HG03064 (cell line): ENCODE measurements around the gene SHFL.

Source experiments
- ATAC-seq: cut with Tn5 transposase; IDR thresholded peaks from one replicate; pipeline ENCODE4 v1.9.1; 2021; ENCODE audit warnings: low read depth; ENCODE audit not compliant: unreplicated experiment

SHFL gene

DNA sequence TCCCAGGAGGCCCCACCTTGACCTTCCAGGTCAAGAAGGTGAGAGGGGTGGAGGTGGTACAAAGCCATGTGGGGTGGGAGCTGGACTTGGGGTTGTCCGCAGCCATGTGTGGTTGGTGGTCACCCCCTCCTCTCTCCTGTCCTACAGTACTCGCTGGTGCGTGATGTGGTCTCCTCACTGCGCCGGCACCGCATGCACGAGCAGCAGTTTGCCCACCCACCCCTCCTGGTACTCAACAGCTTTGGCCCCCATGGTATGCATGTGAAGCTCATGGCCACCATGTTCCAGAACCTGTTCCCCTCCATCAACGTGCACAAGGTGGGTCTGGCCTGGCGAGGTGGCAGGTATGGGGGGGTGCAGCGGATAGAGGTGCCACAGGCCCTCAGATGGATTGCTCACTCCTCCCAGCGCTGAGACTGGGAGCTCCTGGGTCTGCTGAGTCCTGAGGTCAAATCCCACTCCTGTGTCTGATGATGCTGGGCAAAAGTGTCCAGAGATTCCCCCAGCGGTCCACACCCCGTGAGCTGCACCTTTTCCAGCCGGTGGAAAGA, 21.8 kb downstream of the SHFL start:
- ATAC-seq, result no peak

GRCh38 chr19:10109528-10109927, 23.4 kb downstream of the SHFL start:
- no peak for ATAC-seq

DNA sequence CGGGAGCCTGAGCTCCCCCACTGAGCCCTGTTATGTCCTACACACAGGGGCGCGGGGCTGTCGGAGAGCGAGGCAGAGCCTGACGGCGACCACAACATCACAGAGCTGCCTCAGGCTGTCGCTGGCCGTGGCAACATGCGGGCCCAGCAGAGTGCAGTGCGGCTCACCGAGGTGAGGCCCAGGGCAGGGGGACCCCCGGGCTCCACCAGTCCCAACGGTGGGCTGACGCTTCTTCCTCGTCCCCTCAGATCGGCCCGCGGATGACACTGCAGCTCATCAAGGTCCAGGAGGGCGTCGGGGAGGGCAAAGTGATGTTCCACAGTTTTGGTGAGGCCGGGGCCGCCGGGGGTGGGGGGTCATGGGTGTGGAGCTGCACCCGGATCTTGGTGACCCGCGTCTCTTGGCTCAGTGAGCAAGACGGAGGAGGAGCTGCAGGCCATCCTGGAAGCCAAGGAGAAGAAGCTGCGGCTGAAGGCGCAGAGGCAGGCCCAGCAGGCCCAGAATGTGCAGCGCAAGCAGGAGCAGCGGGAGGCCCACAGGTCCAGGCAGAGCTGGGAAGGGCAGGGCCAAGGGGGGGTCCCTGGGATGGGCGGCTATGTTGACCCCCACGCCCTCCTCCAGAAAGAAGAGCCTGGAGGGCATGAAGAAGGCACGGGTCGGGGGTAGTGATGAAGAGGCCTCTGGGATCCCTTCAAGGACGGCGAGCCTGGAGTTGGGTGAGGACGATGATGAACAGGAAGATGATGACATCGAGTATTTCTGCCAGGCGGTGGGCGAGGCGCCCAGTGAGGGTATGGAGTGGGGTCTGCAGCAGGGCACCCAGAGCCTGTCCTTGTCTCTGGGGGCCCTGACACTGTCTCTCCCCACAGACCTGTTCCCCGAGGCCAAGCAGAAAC, 24.2 kb downstream of the SHFL start:
- ATAC-seq, result no peak

DNA sequence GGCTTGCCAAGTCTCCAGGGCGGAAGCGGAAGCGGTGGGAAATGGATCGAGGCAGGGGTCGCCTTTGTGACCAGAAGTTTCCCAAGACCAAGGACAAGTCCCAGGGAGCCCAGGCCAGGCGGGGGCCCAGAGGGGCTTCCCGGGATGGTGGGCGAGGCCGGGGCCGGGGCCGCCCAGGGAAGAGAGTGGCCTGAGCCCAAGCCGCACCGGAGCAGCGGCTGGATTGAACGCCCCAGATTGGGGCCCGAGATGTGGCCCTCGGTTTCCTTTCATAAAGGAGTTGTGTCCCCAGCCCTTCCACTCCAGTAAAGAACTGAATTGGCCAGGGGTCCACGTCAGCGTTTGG, 24.8 kb downstream of the SHFL start:
- no peak for ATAC-seq

- no peak for ATAC-seq
Observed at GRCh38 chr19:10111405-10111811, 25.3 kb downstream of the SHFL start, which contains the start of gene P2RY11. TSS of gene P2RY11 (plus strand) at chr19:10111693. CDS start at chr19:10111722, 29 bp downstream.

- no peak for ATAC-seq
Observed at GRCh38 chr19:10112037-10112761, 26.1 kb downstream of the SHFL start.

DNA sequence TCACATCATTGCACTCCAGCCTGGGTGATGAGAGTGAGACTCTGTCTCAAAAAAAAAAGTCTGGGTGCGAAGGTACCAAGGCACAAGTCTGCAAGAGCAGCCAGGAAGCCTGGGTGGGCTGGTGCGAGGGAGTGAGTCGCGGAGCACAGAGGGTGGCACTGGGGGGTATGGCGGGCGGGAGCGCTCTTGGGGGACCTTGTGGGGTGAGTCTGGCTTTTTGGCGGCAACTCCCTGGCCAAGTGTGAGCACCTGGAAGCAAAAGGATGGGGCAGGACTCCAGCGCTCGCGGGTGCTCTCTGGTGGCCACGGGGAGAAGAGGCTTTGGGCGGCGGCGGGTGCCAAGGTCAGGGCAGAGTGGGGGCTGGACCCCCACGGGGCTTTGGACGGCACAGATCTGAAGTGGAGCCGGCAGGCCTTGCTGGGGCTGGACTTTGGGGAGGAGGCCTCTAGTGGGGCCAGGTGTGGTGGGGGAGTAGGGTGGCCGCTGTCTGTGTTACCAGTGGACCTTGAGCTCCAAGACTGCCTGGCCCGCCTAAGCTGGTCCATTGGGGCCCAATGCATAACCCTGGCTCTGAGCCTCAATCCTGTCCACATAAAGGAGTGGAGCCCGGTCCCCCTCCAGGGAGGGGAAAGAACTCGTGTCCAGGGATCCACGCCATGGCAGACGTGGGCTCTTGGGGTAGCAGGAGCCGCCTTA, 26.9 kb downstream of the SHFL start:
- ATAC-seq, result no peak

- ATAC-seq, result no peak
Observed at GRCh38 chr19:10113592-10113963, 27.5 kb downstream of the SHFL start.

- no peak for ATAC-seq
Observed at GRCh38 chr19:10113964-10114650, 28.0 kb downstream of the SHFL start.

DNA sequence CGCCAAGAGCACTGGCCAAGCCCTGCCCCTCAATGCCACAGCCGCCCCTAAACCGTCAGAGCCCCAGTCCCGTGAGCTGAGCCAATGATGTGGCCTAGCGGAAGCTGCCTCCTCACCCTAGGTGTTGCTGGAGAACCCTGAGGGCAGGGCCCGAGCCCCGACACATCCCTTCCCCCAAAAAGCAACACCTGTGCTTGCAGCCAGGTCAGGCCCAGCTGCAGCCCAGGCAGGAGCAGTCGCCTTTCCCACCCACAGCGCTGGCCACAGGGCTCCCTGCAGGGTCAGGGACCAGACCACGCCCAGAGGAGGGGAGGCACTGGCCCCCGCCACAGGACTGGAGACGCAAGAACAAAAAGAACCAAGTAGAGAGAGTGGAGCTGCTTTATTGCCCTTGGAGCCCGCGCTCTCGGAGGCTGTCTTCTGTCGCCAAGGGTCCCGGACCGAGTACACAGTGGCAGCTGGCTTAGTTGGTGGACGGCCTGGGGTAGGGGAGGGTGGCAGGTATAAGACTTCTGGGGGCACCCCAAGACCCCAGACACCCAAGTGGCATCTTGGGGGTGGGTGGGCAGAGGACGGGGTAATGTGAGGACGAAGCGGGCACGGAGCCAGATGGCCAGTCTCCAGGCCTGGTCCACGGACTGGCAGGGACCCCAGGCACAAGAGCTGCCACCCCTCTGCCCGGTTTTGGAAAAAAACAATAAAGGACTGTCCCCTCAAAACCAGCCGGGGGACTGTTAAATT, 28.7 kb downstream of the SHFL start:
- ATAC-seq, result no peak

DNA sequence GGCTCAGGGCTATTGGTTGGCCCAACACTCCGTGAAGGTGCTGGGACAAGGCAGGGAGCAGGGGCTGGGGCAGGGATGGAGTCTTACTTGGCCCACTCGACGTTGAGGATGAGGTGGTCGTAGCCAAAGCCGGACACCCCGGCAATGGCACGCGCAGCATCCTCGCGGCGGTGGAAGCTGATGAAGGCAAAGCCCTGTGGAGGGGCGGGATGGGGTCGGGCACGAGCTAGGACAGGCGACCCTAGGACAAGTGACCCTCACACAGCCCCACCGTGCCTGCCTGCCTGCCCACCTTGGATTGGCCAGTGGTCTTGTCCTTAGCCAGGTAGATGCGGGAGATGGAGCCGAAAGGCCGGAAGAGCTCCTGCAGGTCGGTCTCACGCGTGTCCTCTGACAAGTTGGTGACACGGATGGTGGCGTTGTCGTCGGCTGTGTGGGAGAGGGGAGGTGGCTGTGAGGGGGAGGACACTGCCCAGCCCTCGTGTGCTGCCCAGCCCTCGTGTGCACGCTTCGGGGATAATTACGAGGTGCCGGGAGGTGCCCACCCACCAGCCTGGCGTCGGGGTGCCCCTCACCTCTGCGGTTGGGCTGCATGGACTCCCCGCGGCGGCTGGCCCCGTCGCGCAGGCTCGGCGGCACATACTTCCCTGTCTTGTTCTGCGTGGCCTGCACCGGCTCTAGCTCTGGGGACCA, 29.4 kb downstream of the SHFL start:
- ATAC-seq, result no peak

GRCh38 chr19:10116085-10116865, 30.2 kb downstream of the SHFL start:
- ATAC-seq, result no peak

- no peak for ATAC-seq
Observed at GRCh38 chr19:10116866-10117616, 30.9 kb downstream of the SHFL start.

DNA sequence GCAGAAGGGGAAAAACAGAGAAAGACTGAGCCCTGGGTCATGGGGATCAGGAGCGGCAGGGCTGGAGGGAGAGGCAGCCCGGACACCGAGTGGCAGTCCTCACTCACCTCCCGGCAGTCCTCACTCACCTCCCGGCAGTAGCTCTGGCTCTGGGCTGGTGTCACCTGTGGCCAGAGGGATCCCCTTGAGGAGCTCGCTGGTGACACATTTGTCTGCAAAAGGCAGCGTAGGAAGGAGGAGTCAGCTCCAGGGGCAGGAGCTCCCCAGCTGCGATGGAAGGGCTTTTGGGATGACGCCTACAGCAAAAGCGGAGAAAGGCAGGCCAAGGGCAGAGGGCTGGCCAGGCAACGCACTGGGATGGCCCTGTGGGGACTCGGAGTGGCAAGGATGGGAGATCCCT, 32.8 kb downstream of the SHFL start:
- ATAC-seq, result no peak

GRCh38 chr19:10120538-10121189, 34.5 kb downstream of the SHFL start:
- ATAC-seq, result no peak

DNA sequence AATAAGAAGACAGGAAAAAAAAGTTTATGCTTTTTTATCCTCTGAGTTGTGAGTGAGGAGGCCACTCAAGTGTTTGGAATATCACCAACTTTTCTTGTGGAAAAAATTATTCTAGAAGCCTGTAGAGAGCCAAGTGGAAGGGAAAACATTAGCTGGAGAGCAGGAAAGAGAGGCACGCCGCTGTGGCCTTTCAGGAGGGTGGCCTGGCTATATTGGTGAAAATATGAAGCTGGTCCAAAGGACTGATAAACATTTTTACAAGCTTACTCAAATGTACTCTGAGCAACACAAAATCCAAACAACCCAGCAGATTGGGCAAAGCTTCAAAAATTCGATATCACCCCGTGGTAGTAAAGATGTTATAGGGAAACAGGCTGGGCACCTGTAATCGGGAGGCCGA, 35.9 kb downstream of the SHFL start:
- no peak for ATAC-seq

DNA sequence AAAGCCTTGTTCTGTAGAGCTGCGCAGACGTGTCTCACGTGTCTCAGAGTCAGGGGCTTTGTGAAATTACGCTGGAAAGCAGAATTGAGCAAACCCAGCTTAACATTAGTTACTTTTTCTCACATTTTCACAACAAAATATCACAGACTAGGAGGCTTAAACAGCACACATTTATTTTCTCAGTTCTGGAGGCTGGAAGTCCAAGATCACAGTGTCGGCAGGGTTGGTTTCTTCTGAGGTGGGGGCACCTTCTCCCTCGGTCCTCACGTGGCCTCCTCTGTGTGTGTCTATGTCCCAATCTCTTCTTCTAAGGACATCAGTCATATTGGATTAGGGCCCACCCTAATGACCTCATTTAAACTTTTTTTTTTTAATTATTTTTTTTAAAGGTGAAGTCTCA, 38.3 kb downstream of the SHFL start:
- no peak for ATAC-seq
